ENCODE data around the gene CRLF3.

CRLF3 gene

DNA sequence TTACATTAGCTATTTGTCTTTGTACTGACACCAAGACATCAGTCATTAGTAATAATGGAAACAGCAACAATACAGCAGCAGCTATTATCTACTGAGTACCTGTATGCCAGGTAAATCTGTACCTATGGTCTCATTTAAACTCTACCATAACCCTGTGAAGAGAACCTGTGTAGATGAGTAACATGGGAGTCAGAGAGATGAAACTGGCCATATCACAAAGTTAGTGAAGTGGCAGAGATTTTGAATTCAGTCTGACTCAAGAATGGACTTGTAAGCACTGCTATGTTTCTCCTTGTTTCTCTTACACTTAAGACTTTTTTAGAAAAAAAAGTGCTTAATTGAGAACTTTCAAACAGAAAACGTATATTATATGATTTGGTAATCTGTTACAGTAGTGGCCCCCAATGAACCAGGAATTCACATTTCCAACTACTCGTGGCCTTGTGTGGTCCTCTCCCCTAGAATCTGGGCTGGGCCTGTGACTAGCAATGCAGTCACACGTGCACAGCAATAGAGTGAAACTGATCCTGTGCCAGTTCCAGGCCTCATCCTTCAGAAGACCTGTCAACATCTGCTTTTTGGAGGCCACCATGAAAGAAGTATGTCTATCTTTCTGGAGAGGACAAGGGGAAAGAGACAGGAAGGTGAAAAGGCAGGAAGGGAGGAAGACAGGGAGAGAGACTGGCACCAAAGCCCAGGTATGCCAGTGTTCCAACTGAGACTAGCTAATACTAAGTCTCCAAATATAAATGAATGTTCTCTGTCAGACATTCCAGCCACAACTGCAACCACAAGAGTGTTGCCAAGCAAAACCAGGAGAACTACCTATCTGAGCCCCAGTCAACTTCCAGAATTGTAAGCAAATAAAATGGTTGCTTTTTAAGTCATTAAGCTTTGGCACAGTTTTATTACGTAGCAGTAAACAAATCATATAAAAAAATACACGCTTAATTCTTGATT, 12.0 kb downstream of the CRLF3 start:
- Histone ChIP-seq H3K4me1 (ENCODE audit: insufficient read depth, low read length) (peaks cover 30% of the 10 kb centered on the region), H4K20me1 (ENCODE audit: insufficient read depth, low read length) (peaks cover 4% of the 10 kb centered on the region; the same call in 1 of the 2 replicates), H3K4me3 (ENCODE audit: low read depth in 1 of 2, low read length in 2 of 2) (no peak overlapping the region), H3K79me2 (ENCODE audit: insufficient read depth, low read length) (peaks cover 89% of the 10 kb centered on the region), H3K4me2 (ENCODE audit: insufficient read depth, low read length) (no peak overlapping the region), H3K36me3 (ENCODE audit: insufficient read depth, low read length) (peaks cover 8% of the 10 kb centered on the region), H2AFZ (ENCODE audit: low read depth, low read length) (no peak overlapping the region), H3K9ac (ENCODE audit: low read depth, low read length) (no peak overlapping the region), H3K9me3 (ENCODE audit: insufficient read depth, low read length, severe bottlenecking) (no peaks in the 10 kb centered on the region), H3K27ac (ENCODE audit: low read length) (peak overlapping the region; percentile 29; the same call in 1 of the 2 replicates), H3K27me3 (ENCODE audit: insufficient read depth, low read length, poor library complexity) (no peaks in the 10 kb centered on the region)
- TF ChIP-seq, protein P1, sequence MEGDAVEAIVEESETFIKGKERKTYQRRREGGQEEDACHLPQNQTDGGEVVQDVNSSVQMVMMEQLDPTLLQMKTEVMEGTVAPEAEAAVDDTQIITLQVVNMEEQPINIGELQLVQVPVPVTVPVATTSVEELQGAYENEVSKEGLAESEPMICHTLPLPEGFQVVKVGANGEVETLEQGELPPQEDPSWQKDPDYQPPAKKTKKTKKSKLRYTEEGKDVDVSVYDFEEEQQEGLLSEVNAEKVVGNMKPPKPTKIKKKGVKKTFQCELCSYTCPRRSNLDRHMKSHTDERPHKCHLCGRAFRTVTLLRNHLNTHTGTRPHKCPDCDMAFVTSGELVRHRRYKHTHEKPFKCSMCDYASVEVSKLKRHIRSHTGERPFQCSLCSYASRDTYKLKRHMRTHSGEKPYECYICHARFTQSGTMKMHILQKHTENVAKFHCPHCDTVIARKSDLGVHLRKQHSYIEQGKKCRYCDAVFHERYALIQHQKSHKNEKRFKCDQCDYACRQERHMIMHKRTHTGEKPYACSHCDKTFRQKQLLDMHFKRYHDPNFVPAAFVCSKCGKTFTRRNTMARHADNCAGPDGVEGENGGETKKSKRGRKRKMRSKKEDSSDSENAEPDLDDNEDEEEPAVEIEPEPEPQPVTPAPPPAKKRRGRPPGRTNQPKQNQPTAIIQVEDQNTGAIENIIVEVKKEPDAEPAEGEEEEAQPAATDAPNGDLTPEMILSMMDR (IDR thresholded peaks at IDR 0.05; ENCODE audit: borderline replicate concordance, extremely low read depth, low read length, poor library complexity, severe bottlenecking): no peak
- no peak for TF ChIP-seq EZH2 (IDR thresholded peaks at IDR 0.05; ENCODE audit: borderline replicate concordance, low read depth, low read length, severe bottlenecking)
- ATAC-seq (ENCODE audit: insufficient read depth, low read depth) (no peak), DNase-seq (no peak)

DNA sequence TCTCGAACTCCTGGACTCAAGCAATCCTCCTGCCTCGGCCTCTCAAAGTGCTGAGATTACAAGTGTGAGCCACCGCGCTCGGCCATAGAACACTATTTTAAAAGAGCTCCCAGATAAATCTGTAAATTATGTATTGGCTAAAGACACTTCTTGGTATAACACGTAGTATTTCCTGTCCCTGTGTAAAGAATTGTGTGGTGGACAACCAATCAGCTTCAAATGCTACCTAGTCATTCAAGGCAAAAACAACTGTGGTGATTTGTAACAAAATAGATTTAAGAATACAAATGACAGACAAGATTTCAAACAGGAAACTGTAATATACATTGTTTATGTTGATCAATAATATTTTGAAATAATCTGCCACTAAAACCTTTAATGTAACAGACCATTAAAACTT, 14.6 kb downstream of the CRLF3 start:
- no peaks in the 10 kb centered on the region for H3K9me3 ChIP-seq (ENCODE audit: insufficient read depth, low read length, severe bottlenecking)
- no peaks in the 10 kb centered on the region for H3K27me3 ChIP-seq (ENCODE audit: insufficient read depth, low read length, poor library complexity)
- TF ChIP-seq, protein P1 (IDR thresholded peaks at IDR 0.05; ENCODE audit: borderline replicate concordance, extremely low read depth, low read length, poor library complexity, severe bottlenecking): no peak
- no peak for TF ChIP-seq EZH2 (IDR thresholded peaks at IDR 0.05; ENCODE audit: borderline replicate concordance, low read depth, low read length, severe bottlenecking)
- peaks cover 2% of the 10 kb centered on the region; the same call in 1 of the 2 replicates for H3K36me3 ChIP-seq (ENCODE audit: insufficient read depth, low read length)
- H3K4me1 ChIP-seq (ENCODE audit: insufficient read depth, low read length): peaks cover 30% of the 10 kb centered on the region
- peaks cover 4% of the 10 kb centered on the region; the same call in 1 of the 2 replicates for H4K20me1 ChIP-seq (ENCODE audit: insufficient read depth, low read length)
- peaks cover 88% of the 10 kb centered on the region for H3K79me2 ChIP-seq (ENCODE audit: insufficient read depth, low read length)
- H3K4me2 ChIP-seq (ENCODE audit: insufficient read depth, low read length): peak overlapping the region; percentile 59
- peak overlapping the region; percentile 78 for H3K27ac ChIP-seq (ENCODE audit: low read length)
- DNase-seq (no peak), ATAC-seq (ENCODE audit: insufficient read depth, low read depth) (no peak)
- H3K9ac ChIP-seq (ENCODE audit: low read depth, low read length): peak overlapping the region; percentile 45; the same call in 1 of the 2 replicates
- no peak overlapping the region for H2AFZ ChIP-seq (ENCODE audit: low read depth, low read length)
- peak overlapping the region in 1 of 2 experiments; percentile 37; a peak in 2 of 4 replicates for H3K4me3 ChIP-seq (ENCODE audit: low read depth in 1 of 2, low read length in 2 of 2)

DNA sequence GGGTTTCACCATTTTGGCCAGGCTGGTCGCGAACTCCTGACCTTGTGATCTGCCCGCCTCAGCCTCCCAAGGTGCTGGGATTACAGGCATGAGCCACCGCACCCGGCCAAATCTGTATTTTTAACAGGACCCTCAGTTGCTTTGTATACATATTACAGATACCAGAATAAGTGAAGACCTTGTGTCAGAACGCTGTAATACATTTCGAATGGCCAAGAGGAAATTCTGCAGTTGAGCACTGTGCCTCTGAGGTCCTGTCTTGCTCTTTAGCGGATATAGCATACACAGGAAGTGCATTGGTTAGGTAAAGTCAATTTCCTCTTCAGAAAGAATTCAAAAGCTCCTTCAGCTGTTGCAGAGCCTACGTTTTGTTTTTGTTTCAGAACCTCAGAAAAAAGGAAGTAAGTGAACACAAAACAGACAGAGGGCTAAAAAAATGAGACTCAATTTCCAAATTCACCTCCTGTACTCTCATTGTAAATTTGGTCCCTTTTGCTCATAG, 15.7 kb downstream of the CRLF3 start:
- H3K27me3 ChIP-seq (ENCODE audit: insufficient read depth, low read length, poor library complexity): no peaks in the 10 kb centered on the region
- H3K36me3 ChIP-seq (ENCODE audit: insufficient read depth, low read length): peaks cover 11% of the 10 kb centered on the region
- peaks cover 85% of the 10 kb centered on the region for H3K79me2 ChIP-seq (ENCODE audit: insufficient read depth, low read length)
- ATAC-seq (ENCODE audit: insufficient read depth, low read depth) (peak; percentile 99), DNase-seq (peak; percentile 54)
- H3K4me1 ChIP-seq (ENCODE audit: insufficient read depth, low read length): peaks cover 30% of the 10 kb centered on the region
- H3K9ac ChIP-seq (ENCODE audit: low read depth, low read length): peak overlapping the region; percentile 45
- H3K9me3 ChIP-seq (ENCODE audit: insufficient read depth, low read length, severe bottlenecking): no peaks in the 10 kb centered on the region
- TF ChIP-seq, protein P1 (IDR thresholded peaks at IDR 0.05; ENCODE audit: borderline replicate concordance, extremely low read depth, low read length, poor library complexity, severe bottlenecking): no peak
- TF ChIP-seq EZH2 (IDR thresholded peaks at IDR 0.05; ENCODE audit: borderline replicate concordance, low read depth, low read length, severe bottlenecking): no peak
- peak overlapping the region; percentile 78 for H3K27ac ChIP-seq (ENCODE audit: low read length)
- peak overlapping the region; percentile 59 for H3K4me2 ChIP-seq (ENCODE audit: insufficient read depth, low read length)
- H3K4me3 ChIP-seq (ENCODE audit: low read depth in 1 of 2, low read length in 2 of 2): peak overlapping the region in 1 of 2 experiments; percentile 37; a peak in 2 of 4 replicates
- H2AFZ ChIP-seq (ENCODE audit: low read depth, low read length): peak overlapping the region; percentile 2; the same call in 1 of the 2 replicates
- H4K20me1 ChIP-seq (ENCODE audit: insufficient read depth, low read length): peaks cover 4% of the 10 kb centered on the region; the same call in 1 of the 2 replicates

Measured in DND-41 (cell line).